H9 (cell line): Measurements from ENCODE around the gene LDB3. TPM values are rescaled to one million over a fixed set of nuclear protein-coding genes. Genes with fewer than 3 reads are reported as not detected.

Experiments
- DNase-seq: peaks from one replicate; pipeline ENCODE4 v3.0.0-alpha.2; 2017
- H2AFZ ChIP-seq: one replicate; pipeline ENCODE4 v1.6.1; 2013; ENCODE audit warnings: mild to moderate bottlenecking, low read length, control low read depth, moderate library complexity
- H2AK5ac ChIP-seq: 2 replicates; pipeline ENCODE4 v1.6.1; 2013; ENCODE audit warnings: low read length, control low read depth, mixed read lengths; ENCODE audit not compliant: insufficient read length
- H2BK120ac ChIP-seq: one replicate; pipeline ENCODE4 v1.6.1; 2013; ENCODE audit warnings: low read depth, mild to moderate bottlenecking, low read length, control low read depth, inconsistent platforms; ENCODE audit not compliant: poor library complexity, severe bottlenecking
- H2BK12ac ChIP-seq: 2 replicates; pipeline ENCODE4 v1.6.1; 2013; ENCODE audit warnings: low read length, control low read depth, mixed read lengths, low read depth; ENCODE audit not compliant: insufficient read length
- H2BK15ac ChIP-seq: 2 replicates; pipeline ENCODE4 v1.6.1; 2013; ENCODE audit warnings: low read depth, low read length, control low read depth
- H2BK20ac ChIP-seq: one replicate; pipeline ENCODE4 v1.6.1; 2013; ENCODE audit warnings: low read depth, mild to moderate bottlenecking, low read length, control low read depth, inconsistent platforms; ENCODE audit not compliant: poor library complexity, severe bottlenecking
- H2BK5ac ChIP-seq: 2 replicates; pipeline ENCODE4 v1.6.1; 2013; ENCODE audit warnings: low read length, control low read depth, mixed read lengths; ENCODE audit not compliant: insufficient read length
- H3K14ac ChIP-seq: 2 replicates; pipeline ENCODE4 v1.6.1; 2013; ENCODE audit warnings: low read length, control low read depth; ENCODE audit not compliant: insufficient read depth
- H3K18ac ChIP-seq: 2 replicates; pipeline ENCODE4 v1.6.1; 2013; ENCODE audit warnings: low read depth, mild to moderate bottlenecking, mixed read lengths, low read length, control low read depth; ENCODE audit not compliant: insufficient read length
- H3K23ac ChIP-seq: 2 replicates; pipeline ENCODE4 v1.6.1; 2013; ENCODE audit warnings: low read length, control low read depth, mixed read lengths, low read depth; ENCODE audit not compliant: insufficient read length
- H3K23me2 ChIP-seq: 2 replicates; pipeline ENCODE4 v1.6.1; 2013; ENCODE audit warnings: low read depth, mild to moderate bottlenecking, mixed read lengths, low read length, control low read depth; ENCODE audit not compliant: insufficient read length, poor library complexity, severe bottlenecking
- H3K27ac ChIP-seq: 2 replicates; pipeline ENCODE4 v1.5.1; 2013; ENCODE audit warnings: low read length, control low read depth, mixed read lengths, low read depth; ENCODE audit not compliant: insufficient read length
- H3K27me3 ChIP-seq: 2 replicates; pipeline ENCODE4 v1.6.1; 2013; ENCODE audit warnings: low read length, control low read depth, inconsistent platforms; ENCODE audit not compliant: insufficient read depth
- H3K4ac ChIP-seq: 2 replicates; pipeline ENCODE4 v1.6.1; 2013; ENCODE audit warnings: low read depth, mild to moderate bottlenecking, control low read depth, inconsistent platforms, low read length, moderate library complexity
- H3K4me1 ChIP-seq: 2 replicates; pipeline ENCODE4 v1.6.1; 2013; ENCODE audit warnings: low read length, control low read depth, inconsistent platforms; ENCODE audit not compliant: insufficient read depth
- H3K4me2 ChIP-seq: 2 replicates; pipeline ENCODE4 v1.6.1; 2013; ENCODE audit warnings: low read length, control low read depth, mixed read lengths; ENCODE audit not compliant: insufficient read length, insufficient read depth
- H3K56ac ChIP-seq: 2 replicates; pipeline ENCODE4 v1.6.1; 2013; ENCODE audit warnings: low read depth, mild to moderate bottlenecking, mixed read lengths, low read length, control low read depth; ENCODE audit not compliant: insufficient read length
- H3K79me1 ChIP-seq: 2 replicates; pipeline ENCODE4 v1.6.1; 2013; ENCODE audit warnings: low read depth, mild to moderate bottlenecking, moderate library complexity, low read length, control low read depth, inconsistent platforms; ENCODE audit not compliant: insufficient read depth, poor library complexity, severe bottlenecking
- H3K79me2 ChIP-seq: 2 replicates; pipeline ENCODE4 v1.6.1; 2013; ENCODE audit warnings: low read length, control low read depth, inconsistent platforms; ENCODE audit not compliant: insufficient read depth
- H3K9ac ChIP-seq: 2 replicates; pipeline ENCODE4 v1.6.1; 2013; ENCODE audit warnings: low read length, control low read depth, mixed read lengths; ENCODE audit not compliant: insufficient read length; ENCODE audit errors: extremely low read depth
- H3K9me3 ChIP-seq: one replicate; pipeline ENCODE4 v1.6.1; 2013; ENCODE audit warnings: low read depth, low read length, inconsistent platforms; ENCODE audit not compliant: control insufficient read depth
- H3T11ph ChIP-seq: one replicate; pipeline ENCODE4 v1.6.1; 2013; ENCODE audit warnings: mild to moderate bottlenecking, low read length, control low read depth, inconsistent platforms
- H4K20me1 ChIP-seq: one replicate; pipeline ENCODE4 v1.6.1; 2013; ENCODE audit not compliant: control insufficient read depth, insufficient read length, insufficient read depth
- H4K5ac ChIP-seq: 2 replicates; pipeline ENCODE4 v1.6.1; 2013; ENCODE audit warnings: low read depth, mild to moderate bottlenecking, mixed read lengths, low read length, control low read depth; ENCODE audit not compliant: insufficient read length
- H4K8ac ChIP-seq: replicated peaks from 2 replicates; pipeline ENCODE4 v1.6.1; 2013; ENCODE audit warnings: low read length, control low read depth, mixed read lengths, low read depth; ENCODE audit not compliant: insufficient read length
- H4K91ac ChIP-seq: 2 replicates; pipeline ENCODE4 v1.6.1; 2013; ENCODE audit warnings: low read depth, mild to moderate bottlenecking, moderate library complexity, mixed read lengths, low read length, control low read depth; ENCODE audit not compliant: insufficient read length
- H3K27ac Mint-ChIP-seq, 3 experiments: 2 replicates in 2 of 3; 3 replicates in 1 of 3; pipeline ENCODE4 v1.8.0; 2020 to 2021; ENCODE audit warnings: mixed read lengths in 3 of 3, mild to moderate bottlenecking in 1 of 3, moderate library complexity in 1 of 3
- H3K27me3 Mint-ChIP-seq: 2 replicates; pipeline ENCODE4 v1.8.0; 2021; ENCODE audit warnings: low read depth, mild to moderate bottlenecking, moderate library complexity, mixed read lengths
- H3K36me3 Mint-ChIP-seq, 3 experiments: 2 replicates in 2 of 3; 3 replicates in 1 of 3; pipeline ENCODE4 v1.8.0; 2020 to 2021; ENCODE audit warnings: low read depth in 3 of 3, mixed read lengths in 3 of 3; ENCODE audit not compliant: insufficient read depth in 1 of 3
- H3K4me1 Mint-ChIP-seq, 2 experiments: 2 replicates each; pipeline ENCODE4 v1.8.0; 2020; ENCODE audit warnings: mixed read lengths in 2 of 2
- H3K4me3 Mint-ChIP-seq, 2 experiments: 2 replicates in 1 of 2; 3 replicates in 1 of 2; pipeline ENCODE4 v1.8.0; 2020 to 2021; ENCODE audit warnings: mild to moderate bottlenecking in 2 of 2, mixed read lengths in 2 of 2, moderate library complexity in 1 of 2
- H3K9me3 Mint-ChIP-seq, 2 experiments: 2 replicates in 1 of 2; 3 replicates in 1 of 2; pipeline ENCODE4 v1.8.0; 2020; ENCODE audit warnings: mild to moderate bottlenecking in 2 of 2, mixed read lengths in 2 of 2, moderate library complexity in 1 of 2
- CTCF ChIP-seq: fragments of 200-600 bp; sonication (generic); conservative IDR thresholded peaks from 3 replicates; pipeline ENCODE4 v1.8.0; 2021; ENCODE audit warnings: antibody characterized with exemption, mild to moderate bottlenecking
- WGBS: extraction: QIAGEN DNeasy Blood & Tissue Kit; methylation state at CpG from one replicate; pipeline ENCODE4 v1.1.7; 2013; ENCODE audit warnings: missing lambda C conversion rate, low lambda C conversion rate, mixed read lengths; ENCODE audit not compliant: insufficient read length; ENCODE audit errors: extremely low coverage; 5-methylcytosine and 5-hydroxymethylcytosine counted together
- total RNA-seq: library from RNA; stranded (reverse); gene quantifications from 2 replicates; pipeline ENCODE4 v1.2.1, GENCODE V29; 2021

LDB3 gene
- total RNA-seq, 1 experiment from 2014 or later, result 0.17 TPM

GRCh38 chr10:86667421-86668181, 710 bp upstream of the LDB3 start:
- Histone ChIP-seq H3K56ac (no peak overlapping the region), H3T11ph (no peak overlapping the region), H2BK20ac (no peak overlapping the region), H3K23ac (no peak overlapping the region), H3K4me1 (no peaks in the 10 kb centered on the region; the same call in 1 of the 2 replicates), H2AK5ac (no peak overlapping the region), H4K5ac (no peak overlapping the region), H3K27me3 (no peaks in the 10 kb centered on the region), H3K9me3 (no peaks in the 10 kb centered on the region), H3K9ac (no peak overlapping the region), H2AFZ (no peak overlapping the region), H3K4ac (no peak overlapping the region), H4K20me1 (no peaks in the 10 kb centered on the region), H2BK12ac (no peak overlapping the region), H2BK15ac (no peak overlapping the region), H4K91ac (no peak overlapping the region), H2BK120ac (no peak overlapping the region), H4K8ac (no peak overlapping the region), H3K18ac (no peak overlapping the region), H3K23me2 (no peaks in the 10 kb centered on the region), H3K27ac (no peak overlapping the region), H3K79me2 (no peaks in the 10 kb centered on the region), H3K79me1 (no peaks in the 10 kb centered on the region), H2BK5ac (no peak overlapping the region), H3K14ac (no peak overlapping the region), H3K4me2 (no peak overlapping the region)
- H3K36me3 Mint-ChIP-seq, result no peaks in the 10 kb centered on the region
- no peak for DNase-seq
- no CpG with 5 or more reads among the region's 10 CpGs for WGBS
- no peak for TF ChIP-seq CTCF
- H3K4me3 Mint-ChIP-seq, result no peak overlapping the region
- no peaks in the 10 kb centered on the region; the same call in 1 of the 2 replicates for H3K27me3 Mint-ChIP-seq
- H3K27ac Mint-ChIP-seq, result peak overlapping the region in 1 of 3 experiments; percentile 35; a peak in 1 of 7 replicates
- no peaks in the 10 kb centered on the region for H3K9me3 Mint-ChIP-seq
- peaks cover 33 to 48% of the 10 kb centered on the region in 2 experiments for H3K4me1 Mint-ChIP-seq
